Astrocyte (in vitro differentiated cells and primary cell): ENCODE data around the gene GGTA1. TPM values are rescaled to one million over a fixed set of nuclear protein-coding genes. Genes with fewer than 3 reads are reported as not detected.
"Not testable (repeated sequence)": the region's sequence is repeated elsewhere in the genome, so short reads cannot be mapped to it uniquely, and the experiment has no call there.

Experiments used
- DNase-seq: peaks from one replicate; pipeline ENCODE4 v3.0.0-alpha.2; 2010; ENCODE audit warnings: low read depth
- FAIRE-seq: peaks from 2 replicates; lab custom pipeline; 2011; peaks lifted over from hg19 to GRCh38; lab: Jason Lieb, UNC
- H2AFZ ChIP-seq: 2 replicates; pipeline ENCODE4 v1.6.0; 2012; ENCODE audit warnings: low read depth, low read length, inconsistent platforms
- H3K27ac ChIP-seq: 2 replicates; pipeline ENCODE4 v1.5.1; 2011; ENCODE audit warnings: low read depth, low read length, inconsistent platforms
- H3K27me3 ChIP-seq: 2 replicates; pipeline ENCODE4 v1.6.0; 2011; ENCODE audit warnings: low read length, inconsistent platforms; ENCODE audit not compliant: insufficient read depth
- H3K36me3 ChIP-seq: 2 replicates; pipeline ENCODE4 v1.5.1; 2011; ENCODE audit warnings: low read length, inconsistent platforms; ENCODE audit not compliant: insufficient read depth
- H3K4me1 ChIP-seq: 2 replicates; pipeline ENCODE4 v1.5.1; 2011; ENCODE audit warnings: low read length, inconsistent platforms; ENCODE audit not compliant: insufficient read depth
- H3K4me2 ChIP-seq: 2 replicates; pipeline ENCODE4 v1.6.0; 2012; ENCODE audit warnings: low read length, inconsistent platforms
- H3K4me3 ChIP-seq: 2 replicates; pipeline ENCODE4 v1.5.1; 2011; ENCODE audit warnings: low read depth, mild to moderate bottlenecking, low read length, inconsistent platforms; ENCODE audit not compliant: insufficient read depth
- H3K79me2 ChIP-seq: 2 replicates; pipeline ENCODE4 v1.6.0; 2012; ENCODE audit warnings: mild to moderate bottlenecking, low read length, inconsistent platforms; ENCODE audit not compliant: insufficient read depth
- H3K9ac ChIP-seq: 2 replicates; pipeline ENCODE4 v1.6.0; 2012; ENCODE audit warnings: mild to moderate bottlenecking, low read length, inconsistent platforms
- H3K9me3 ChIP-seq: 2 replicates; pipeline ENCODE4 v1.5.1; 2012; ENCODE audit warnings: low read depth, mild to moderate bottlenecking, low read length, inconsistent platforms; ENCODE audit not compliant: insufficient read depth
- H4K20me1 ChIP-seq: 2 replicates; pipeline ENCODE4 v1.6.0; 2012; ENCODE audit warnings: low read length, inconsistent platforms; ENCODE audit not compliant: insufficient read depth
- H3K27ac Mint-ChIP-seq: one replicate; pipeline ENCODE4 v1.8.0; 2021; ENCODE audit warnings: mild to moderate bottlenecking, mixed read lengths; ENCODE audit not compliant: unreplicated experiment
- H3K27me3 Mint-ChIP-seq: one replicate; pipeline ENCODE4 v1.8.0; 2021; ENCODE audit warnings: low read depth, mixed read lengths; ENCODE audit not compliant: unreplicated experiment
- H3K36me3 Mint-ChIP-seq: one replicate; pipeline ENCODE4 v1.8.0; 2021; ENCODE audit warnings: low read depth, mixed read lengths; ENCODE audit not compliant: unreplicated experiment
- H3K4me1 Mint-ChIP-seq: one replicate; pipeline ENCODE4 v1.8.0; 2021; ENCODE audit warnings: low read depth, mixed read lengths; ENCODE audit not compliant: unreplicated experiment
- H3K4me3 Mint-ChIP-seq: one replicate; pipeline ENCODE4 v1.8.0; 2021; ENCODE audit warnings: mild to moderate bottlenecking, moderate library complexity, mixed read lengths; ENCODE audit not compliant: unreplicated experiment
- H3K9me3 Mint-ChIP-seq: one replicate; pipeline ENCODE4 v1.8.0; 2021; ENCODE audit warnings: mild to moderate bottlenecking, mixed read lengths; ENCODE audit not compliant: unreplicated experiment
- EZH2 ChIP-seq: IDR thresholded peaks from 2 replicates; pipeline ENCODE4 v1.6.1; 2012; ENCODE audit warnings: mild to moderate bottlenecking, low read length, inconsistent platforms; ENCODE audit not compliant: insufficient read depth
- total RNA-seq: library from RNA; stranded (reverse); gene quantifications from 2 replicates; pipeline ENCODE4 v1.2.1, GENCODE V29; 2021
- TF ChIP-seq, protein P1 (sequence below): IDR thresholded peaks from 2 replicates; pipeline ENCODE4 v1.5.1; 2011; ENCODE audit warnings: low read depth, mild to moderate bottlenecking, inconsistent platforms, low read length, moderate library complexity; ENCODE audit not compliant: insufficient read depth

GGTA1 gene
- total RNA-seq, 1 donor from 2014 or later: 0.18 TPM

DNA sequence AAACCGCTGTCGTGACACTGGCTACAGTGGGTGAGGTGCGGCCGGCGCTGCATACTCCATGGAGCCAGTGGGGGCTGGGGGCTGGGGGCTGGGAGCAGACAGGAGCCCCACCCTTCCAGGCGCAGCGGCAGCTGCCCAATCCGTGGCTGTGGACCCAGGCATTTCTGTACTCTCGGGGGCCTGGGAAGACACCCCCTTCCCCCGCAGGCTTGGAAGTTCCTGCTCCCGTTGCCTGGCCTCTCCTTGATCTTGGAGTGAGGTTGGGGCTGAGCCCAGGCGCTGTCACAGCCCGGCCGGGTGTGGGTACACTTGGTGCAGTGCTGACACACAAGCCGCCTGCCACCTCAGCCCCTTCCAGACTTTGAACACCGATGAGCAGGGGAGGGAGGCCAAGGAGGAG, 27.7 kb upstream of the GGTA1 start:
- no peaks in the 10 kb centered on the region for H3K79me2 ChIP-seq

DNA sequence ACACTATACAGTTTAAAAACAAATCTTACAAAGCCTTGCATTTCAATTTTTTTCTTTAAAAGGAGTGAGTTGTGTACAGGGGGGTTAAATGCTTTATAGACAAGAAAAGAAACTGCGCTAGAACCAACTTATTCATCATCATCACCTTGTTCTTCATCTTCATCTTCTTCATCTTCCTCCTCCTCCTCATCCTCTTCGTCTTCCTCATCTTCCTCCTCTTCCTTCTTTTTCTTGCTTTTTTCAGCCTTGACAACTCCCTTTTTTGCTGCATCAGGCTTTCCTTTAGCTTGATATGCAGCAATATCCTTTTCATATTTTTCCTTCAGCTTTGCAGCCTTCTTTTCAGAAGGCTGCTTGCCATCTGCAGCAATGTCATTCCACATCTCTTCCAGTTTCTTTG, 20.0 kb upstream of the GGTA1 start:
- not testable (repeated sequence) for DNase-seq, H3K9ac ChIP-seq, H3K4me3 ChIP-seq, H3K4me3 Mint-ChIP-seq, H3K79me2 ChIP-seq, H3K36me3 ChIP-seq, H4K20me1 ChIP-seq, H3K9me3 ChIP-seq, H3K4me1 Mint-ChIP-seq, H3K9me3 Mint-ChIP-seq, H3K4me2 ChIP-seq, H3K36me3 Mint-ChIP-seq, H2AFZ ChIP-seq, H3K27ac ChIP-seq, H3K27ac Mint-ChIP-seq, FAIRE-seq, H3K4me1 ChIP-seq
- peaks cover 21% of the 10 kb centered on the region for H3K27me3 Mint-ChIP-seq
- peaks cover 13% of the 10 kb centered on the region for H3K27me3 ChIP-seq

More for the DNA sequence above, 27.7 kb upstream of the GGTA1 start:
- Mint-ChIP-seq H3K27ac (no peak overlapping the region), H3K36me3 (no peaks in the 10 kb centered on the region), H3K27me3 (no peaks in the 10 kb centered on the region), H3K9me3 (peaks cover 3% of the 10 kb centered on the region), H3K4me3 (no peak overlapping the region), H3K4me1 (peaks cover 1% of the 10 kb centered on the region)
- H3K27ac ChIP-seq: no peak overlapping the region
- TF ChIP-seq, protein P1, sequence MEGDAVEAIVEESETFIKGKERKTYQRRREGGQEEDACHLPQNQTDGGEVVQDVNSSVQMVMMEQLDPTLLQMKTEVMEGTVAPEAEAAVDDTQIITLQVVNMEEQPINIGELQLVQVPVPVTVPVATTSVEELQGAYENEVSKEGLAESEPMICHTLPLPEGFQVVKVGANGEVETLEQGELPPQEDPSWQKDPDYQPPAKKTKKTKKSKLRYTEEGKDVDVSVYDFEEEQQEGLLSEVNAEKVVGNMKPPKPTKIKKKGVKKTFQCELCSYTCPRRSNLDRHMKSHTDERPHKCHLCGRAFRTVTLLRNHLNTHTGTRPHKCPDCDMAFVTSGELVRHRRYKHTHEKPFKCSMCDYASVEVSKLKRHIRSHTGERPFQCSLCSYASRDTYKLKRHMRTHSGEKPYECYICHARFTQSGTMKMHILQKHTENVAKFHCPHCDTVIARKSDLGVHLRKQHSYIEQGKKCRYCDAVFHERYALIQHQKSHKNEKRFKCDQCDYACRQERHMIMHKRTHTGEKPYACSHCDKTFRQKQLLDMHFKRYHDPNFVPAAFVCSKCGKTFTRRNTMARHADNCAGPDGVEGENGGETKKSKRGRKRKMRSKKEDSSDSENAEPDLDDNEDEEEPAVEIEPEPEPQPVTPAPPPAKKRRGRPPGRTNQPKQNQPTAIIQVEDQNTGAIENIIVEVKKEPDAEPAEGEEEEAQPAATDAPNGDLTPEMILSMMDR: no peak
- no peak for TF ChIP-seq EZH2
- H4K20me1 ChIP-seq: no peaks in the 10 kb centered on the region
- no peak overlapping the region for H2AFZ ChIP-seq
- peaks cover 8% of the 10 kb centered on the region for H3K4me1 ChIP-seq
- FAIRE-seq (no peak), DNase-seq (no peak)
- no peaks in the 10 kb centered on the region for H3K36me3 ChIP-seq
- H3K9me3 ChIP-seq: no peaks in the 10 kb centered on the region
- H3K4me2 ChIP-seq: no peak overlapping the region
- H3K27me3 ChIP-seq: no peaks in the 10 kb centered on the region
- no peak overlapping the region for H3K4me3 ChIP-seq
- no peak overlapping the region for H3K9ac ChIP-seq

DNA sequence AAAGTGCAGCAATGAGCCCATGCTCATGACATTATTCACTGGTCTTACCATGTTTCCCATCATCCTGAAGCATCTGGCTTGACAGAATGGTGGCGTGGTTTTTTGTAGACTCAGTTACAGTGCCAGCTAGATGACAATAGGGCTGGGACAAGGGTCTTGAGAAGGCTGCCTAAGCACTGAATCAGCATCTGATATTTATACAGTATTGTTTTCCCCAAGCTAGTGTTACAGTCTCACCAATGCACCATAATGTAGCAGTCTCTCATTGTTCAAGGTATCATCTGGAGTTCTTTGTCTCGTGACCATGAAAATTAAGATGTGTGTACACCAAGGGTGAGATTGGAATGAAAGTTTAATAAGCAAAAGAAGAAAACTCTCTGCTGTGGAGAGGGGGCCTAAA, 19.0 kb upstream of the GGTA1 start:
- no peaks in the 10 kb centered on the region for H4K20me1 ChIP-seq
- Mint-ChIP-seq H3K27ac (no peak overlapping the region), H3K9me3 (peaks cover 8% of the 10 kb centered on the region), H3K4me1 (no peaks in the 10 kb centered on the region), H3K36me3 (peaks cover 2% of the 10 kb centered on the region), H3K4me3 (no peak overlapping the region), H3K27me3 (peaks cover 26% of the 10 kb centered on the region)
- DNase-seq (no peak), FAIRE-seq (no peak)
- no peak overlapping the region for H3K27ac ChIP-seq
- H2AFZ ChIP-seq: no peak overlapping the region
- no peak overlapping the region for H3K4me2 ChIP-seq
- H3K36me3 ChIP-seq: no peaks in the 10 kb centered on the region
- no peak overlapping the region for H3K4me3 ChIP-seq
- H3K9me3 ChIP-seq: no peaks in the 10 kb centered on the region
- H3K79me2 ChIP-seq: no peaks in the 10 kb centered on the region
- H3K4me1 ChIP-seq: no peaks in the 10 kb centered on the region
- no peak for TF ChIP-seq EZH2
- TF ChIP-seq, protein P1: no peak
- H3K27me3 ChIP-seq: peaks cover 13% of the 10 kb centered on the region
- no peak overlapping the region for H3K9ac ChIP-seq

DNA sequence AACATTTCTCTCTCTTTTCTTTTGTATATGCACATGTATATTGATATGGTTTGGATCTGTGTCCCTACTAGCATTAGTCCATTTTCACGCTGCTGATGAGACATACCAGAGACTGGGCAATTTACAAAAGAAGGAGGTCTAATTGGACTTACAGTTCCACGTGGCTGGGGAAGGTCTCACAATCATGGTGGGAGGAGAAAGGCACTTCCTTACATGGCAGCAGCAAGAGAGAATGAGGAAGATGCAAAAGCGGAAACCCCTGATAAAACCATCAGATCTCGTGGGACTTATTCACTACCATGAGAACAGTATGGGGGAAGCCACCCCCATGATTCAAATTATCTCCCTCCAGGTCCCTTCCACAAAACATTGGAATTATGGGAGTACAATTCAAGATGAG, 13.5 kb upstream of the GGTA1 start:
- H3K27ac Mint-ChIP-seq: not testable (repeated sequence)

More for the DNA sequence above, 13.5 kb upstream of the GGTA1 start:
- not testable (repeated sequence) for H4K20me1 ChIP-seq, H3K36me3 Mint-ChIP-seq, H3K79me2 ChIP-seq, H3K4me1 ChIP-seq, H3K9ac ChIP-seq, H3K9me3 Mint-ChIP-seq, H3K4me3 ChIP-seq, FAIRE-seq, DNase-seq, H3K4me3 Mint-ChIP-seq, H2AFZ ChIP-seq, H3K9me3 ChIP-seq, H3K27ac ChIP-seq, H3K4me1 Mint-ChIP-seq, H3K4me2 ChIP-seq, H3K27me3 ChIP-seq, H3K36me3 ChIP-seq
- H3K27me3 Mint-ChIP-seq: peaks cover 23% of the 10 kb centered on the region
